Measurements from ENCODE around the gene ADCY2. TPM values are rescaled to one million over a fixed set of nuclear protein-coding genes. Genes with fewer than 3 reads are reported as not detected.

Gene ADCY2
- total RNA-seq, 1 experiment from 2014 or later = 31.3 TPM

- no peak overlapping the region for H3K18ac ChIP-seq (ENCODE audit: insufficient read length, low read depth, low read length)
- H3K56ac ChIP-seq (ENCODE audit: insufficient read length, low read depth, low read length) = no peak overlapping the region
- H3K9me3 Mint-ChIP-seq = no peaks in the 10 kb centered on the region
- no peak overlapping the region for H3K4me2 ChIP-seq (ENCODE audit: insufficient read depth, insufficient read length, low read length)
- no peak overlapping the region for H3K9ac ChIP-seq (ENCODE audit: extremely low read depth, insufficient read length, low read length)
- H2BK20ac ChIP-seq (ENCODE audit: low read depth, low read length, poor library complexity, severe bottlenecking) = no peak overlapping the region
- H3K27ac ChIP-seq (ENCODE audit: insufficient read length, low read depth, low read length) = no peak overlapping the region
- TF ChIP-seq CTCF (conservative IDR thresholded peaks at IDR 0.05) = no peak
- no peak overlapping the region for H3K23ac ChIP-seq (ENCODE audit: insufficient read length, low read depth, low read length)
- no peak overlapping the region for H2BK12ac ChIP-seq (ENCODE audit: insufficient read length, low read depth, low read length)
- H3K23me2 ChIP-seq (ENCODE audit: insufficient read length, low read depth, low read length, poor library complexity, severe bottlenecking) = no peaks in the 10 kb centered on the region
- H3K27me3 ChIP-seq (ENCODE audit: insufficient read depth, low read length) = no peaks in the 10 kb centered on the region
- no CpG with 5 or more reads among the region's 6 CpGs for WGBS (ENCODE audit: extremely low coverage, insufficient read length, low lambda C conversion rate)
- no peak overlapping the region for H2AK5ac ChIP-seq (ENCODE audit: insufficient read length, low read length)
- DNase-seq = no peak
- no peak overlapping the region for H4K91ac ChIP-seq (ENCODE audit: insufficient read length, low read depth, low read length)
- no peak overlapping the region for H2BK15ac ChIP-seq (ENCODE audit: low read depth, low read length)
- no peak overlapping the region for H3K14ac ChIP-seq (ENCODE audit: insufficient read depth, low read length)
- no peak overlapping the region for H4K8ac ChIP-seq (replicated peaks; ENCODE audit: insufficient read length, low read depth, low read length)
- H3K4me1 ChIP-seq (ENCODE audit: insufficient read depth, low read length) = no peaks in the 10 kb centered on the region
- no peak overlapping the region for H3K4ac ChIP-seq (ENCODE audit: low read depth, low read length)
- H3K9me3 ChIP-seq (ENCODE audit: control insufficient read depth, low read depth, low read length) = no peaks in the 10 kb centered on the region
- H2BK120ac ChIP-seq (ENCODE audit: low read depth, low read length, poor library complexity, severe bottlenecking) = no peak overlapping the region
- H3K27ac Mint-ChIP-seq = no peak overlapping the region; a peak in 1 of 7 replicates
- H3K4me3 Mint-ChIP-seq = no peak overlapping the region
- H3K36me3 Mint-ChIP-seq (ENCODE audit: insufficient read depth in 1 of 3, low read depth in 3 of 3) = peaks cover 4 to 7% (median 6%) of the 10 kb centered on the region in 3 experiments; a peak in 5 of 7 replicates
- H2BK5ac ChIP-seq (ENCODE audit: insufficient read length, low read length) = no peak overlapping the region
- no peak overlapping the region for H2AFZ ChIP-seq (ENCODE audit: low read length)
- no peaks in the 10 kb centered on the region for H3K27me3 Mint-ChIP-seq (ENCODE audit: low read depth)
- peaks cover 3 to 5% of the 10 kb centered on the region in 2 experiments for H3K4me1 Mint-ChIP-seq
- H4K20me1 ChIP-seq (ENCODE audit: control insufficient read depth, insufficient read depth, insufficient read length) = no peaks in the 10 kb centered on the region
- H3K79me2 ChIP-seq (ENCODE audit: insufficient read depth, low read length) = no peaks in the 10 kb centered on the region
- H3K79me1 ChIP-seq (ENCODE audit: insufficient read depth, low read depth, low read length, poor library complexity, severe bottlenecking) = no peaks in the 10 kb centered on the region
- H4K5ac ChIP-seq (ENCODE audit: insufficient read length, low read depth, low read length) = no peak overlapping the region
- no peak overlapping the region for H3T11ph ChIP-seq (ENCODE audit: low read length)
Observed at GRCh38 chr5:7650755-7651154, 254.8 kb downstream of the ADCY2 start.

Data from H9 (cell line).